ENCODE results near the gene SKIDA1. TPM values are rescaled to one million over a fixed set of nuclear protein-coding genes. Genes with fewer than 3 reads are reported as not detected.

The SKIDA1 gene
- total RNA-seq, 1 donor from 2014 or later: 2.6 TPM

DNA sequence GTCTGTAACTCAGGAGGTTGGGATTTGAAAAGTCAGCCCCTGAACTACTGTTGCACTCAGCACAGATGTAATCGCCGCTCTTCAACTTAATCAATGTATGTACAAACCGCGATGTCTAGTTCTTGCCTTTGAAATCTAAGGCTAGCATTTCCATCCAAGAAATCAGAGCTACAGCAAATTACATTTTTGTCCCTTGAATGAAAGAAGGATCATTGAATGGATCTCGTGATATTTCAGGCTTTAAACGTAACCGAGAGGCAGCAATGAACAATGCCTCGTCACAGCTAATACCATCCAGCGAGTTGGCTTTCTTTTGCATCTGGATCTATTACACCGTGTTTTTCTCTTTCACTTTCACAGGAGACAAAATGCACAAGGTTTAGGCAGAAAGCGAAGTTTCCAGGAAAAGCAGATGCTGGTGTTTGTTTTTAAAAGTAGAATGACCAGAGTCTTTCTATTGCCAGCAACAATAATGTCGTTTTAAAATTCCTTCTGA is 5.5 kb downstream of the SKIDA1 start:
- intact Hi-C loops (cut with DNase I): loop anchor here (5.0 to 10.0 kb wide), 3 partner anchors 212 to 805 kb away; partner anchors contain the start of genes BMI1 and NEBL
- ATAC-seq: no peak
- DNase-seq (ENCODE audit: missing footprints): no peak

DNA sequence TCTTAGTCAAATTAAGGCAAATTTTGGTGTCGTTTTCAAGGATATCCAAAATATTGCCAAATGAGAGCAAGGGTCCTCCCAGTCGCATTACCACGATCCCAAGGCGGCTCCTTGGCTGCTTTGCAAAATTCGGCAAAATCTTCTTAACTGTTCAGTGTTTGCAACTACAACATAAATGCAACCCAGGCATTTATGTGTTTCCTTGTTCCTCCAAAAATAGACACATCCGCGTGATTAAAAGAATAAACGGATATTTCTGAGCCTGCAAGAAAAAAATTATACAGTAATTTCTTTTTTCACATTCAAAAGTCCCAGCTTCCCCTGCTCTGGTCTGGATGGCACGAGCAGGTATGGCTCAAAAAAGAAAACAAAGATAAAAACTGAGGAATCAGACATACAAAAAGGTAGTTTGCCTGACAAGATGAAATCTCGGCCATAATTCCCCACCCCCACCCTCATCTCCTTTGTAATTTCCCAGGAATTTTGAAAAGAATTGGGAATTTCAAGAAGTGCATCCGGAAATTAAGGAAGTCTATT is 6.0 kb downstream of the SKIDA1 start:
- no peak for DNase-seq (ENCODE audit: missing footprints)
- intact Hi-C loops (cut with DNase I): loop anchor here (5.0 kb wide), 1 partner anchor 213 kb away; no protein-coding TSS in a partner anchor
- no peak for ATAC-seq

DNA sequence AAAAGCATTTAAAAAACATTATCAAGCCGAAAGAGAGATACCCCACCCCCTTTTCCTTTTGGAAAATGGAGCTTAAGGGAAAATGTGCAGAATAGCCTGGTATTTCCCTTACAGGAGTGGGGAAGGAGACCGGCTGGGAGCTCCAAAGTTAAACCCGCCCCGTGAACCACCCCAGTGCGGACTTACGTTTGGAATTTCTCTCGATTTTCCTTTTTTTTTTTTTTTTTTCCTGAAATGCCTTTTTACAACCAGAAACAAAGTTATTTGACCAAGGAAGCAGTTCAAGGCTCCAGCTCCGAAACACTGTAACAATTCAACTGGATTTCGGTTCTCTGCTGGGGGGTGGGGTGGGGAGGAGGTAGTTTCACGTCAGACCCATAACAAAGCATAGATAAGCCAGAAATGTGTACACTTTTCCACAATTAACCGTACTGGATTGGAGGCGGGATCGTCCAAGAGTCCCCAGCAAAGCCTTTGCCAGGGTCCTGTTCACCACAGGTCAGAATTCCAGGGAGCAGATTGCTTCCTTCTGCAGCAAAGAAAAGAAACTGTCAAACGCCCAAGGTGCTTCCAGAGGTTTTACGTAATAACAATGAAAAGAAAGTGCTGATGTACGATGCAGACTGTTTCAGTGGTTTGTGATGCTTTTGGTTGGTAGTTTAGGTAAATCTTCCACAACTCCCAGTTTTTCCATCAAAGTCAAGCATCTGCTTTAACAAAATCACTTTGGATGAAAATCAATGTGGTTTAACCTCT is 6.7 kb downstream of the SKIDA1 start:
- intact Hi-C loops (cut with DNase I): loop anchor here (5.0 kb wide), 1 partner anchor 213 kb away; no protein-coding TSS in a partner anchor
- ATAC-seq (peak; percentile 21), DNase-seq (ENCODE audit: missing footprints) (no peak)

DNA sequence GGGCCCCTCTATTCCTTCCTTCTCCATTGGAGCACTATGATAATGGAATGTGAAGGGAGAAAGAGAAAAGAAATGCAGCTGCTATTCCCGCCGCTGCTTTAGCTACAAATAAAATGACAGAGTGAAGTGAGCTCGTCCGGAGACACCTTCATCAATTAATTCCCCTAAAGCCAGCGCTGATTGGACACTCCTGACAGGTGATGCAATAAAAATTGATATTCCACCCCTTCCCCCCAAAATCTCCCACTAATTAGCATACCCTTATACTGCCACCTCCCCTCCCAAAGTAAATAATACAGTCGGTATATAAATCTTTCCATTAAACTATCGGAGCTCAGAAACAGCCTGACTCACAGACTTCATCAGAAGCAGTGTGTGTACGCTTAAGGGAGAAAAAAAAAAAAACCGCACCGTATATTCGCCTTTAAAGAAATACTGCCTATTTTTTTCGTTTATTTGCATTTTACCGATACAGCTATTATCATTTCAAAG is 7.3 kb downstream of the SKIDA1 start:
- DNase-seq (ENCODE audit: missing footprints) (no peak), ATAC-seq (peak; percentile 38)
- intact Hi-C loops (cut with DNase I): loop anchor here (5.0 kb wide), 1 partner anchor 214 kb away; no protein-coding TSS in a partner anchor

DNA sequence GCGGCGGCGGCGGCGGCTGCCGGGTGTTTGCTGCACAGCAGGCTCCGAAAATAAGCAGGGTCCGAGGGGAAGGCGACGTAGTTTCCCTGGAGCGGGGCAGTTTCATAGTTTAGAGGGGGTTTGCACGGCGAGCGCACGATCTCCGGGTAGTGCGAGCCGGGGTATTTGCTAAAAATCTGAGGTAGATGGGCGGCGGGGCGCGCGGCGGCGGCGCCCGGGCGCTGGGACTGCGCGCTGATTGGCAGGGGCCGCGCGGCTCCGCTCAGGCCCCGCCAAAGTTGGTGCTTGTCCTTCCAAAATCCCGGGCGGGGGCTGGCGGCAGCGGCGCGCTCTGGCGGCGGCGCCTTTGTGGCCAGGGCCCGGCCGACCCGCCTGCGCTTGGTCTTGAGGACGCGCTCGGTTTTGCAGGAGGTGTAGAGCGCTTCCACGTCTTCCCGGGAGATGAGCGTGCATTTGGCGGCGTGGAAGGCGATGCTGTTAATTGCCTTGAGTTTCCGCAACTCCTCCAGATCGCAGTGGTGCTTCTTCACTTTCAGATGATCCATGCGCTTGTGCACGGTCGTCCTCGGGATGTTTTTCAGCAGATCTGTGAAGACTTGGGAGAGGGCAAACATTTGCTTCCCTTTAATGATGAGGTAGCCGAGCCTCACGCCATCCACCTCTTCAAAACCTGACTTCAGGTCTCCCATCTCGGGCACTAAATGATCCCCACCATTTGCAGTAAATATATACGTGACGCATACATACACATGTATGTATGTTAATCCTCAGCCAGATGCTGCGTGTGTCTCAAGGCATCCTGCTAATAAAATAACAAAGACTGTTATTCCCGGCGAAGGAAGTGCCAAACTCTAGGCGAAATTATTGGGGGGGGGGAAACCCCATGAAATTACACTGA is 8.1 kb downstream of the SKIDA1 start:
- ATAC-seq (peak; percentile 77), DNase-seq (ENCODE audit: missing footprints) (peak; percentile 81)
- intact Hi-C loops (cut with DNase I): loop anchor here (1.0 to 5.0 kb wide), 2 partner anchors 16 to 215 kb away; no protein-coding TSS in a partner anchor

DNA sequence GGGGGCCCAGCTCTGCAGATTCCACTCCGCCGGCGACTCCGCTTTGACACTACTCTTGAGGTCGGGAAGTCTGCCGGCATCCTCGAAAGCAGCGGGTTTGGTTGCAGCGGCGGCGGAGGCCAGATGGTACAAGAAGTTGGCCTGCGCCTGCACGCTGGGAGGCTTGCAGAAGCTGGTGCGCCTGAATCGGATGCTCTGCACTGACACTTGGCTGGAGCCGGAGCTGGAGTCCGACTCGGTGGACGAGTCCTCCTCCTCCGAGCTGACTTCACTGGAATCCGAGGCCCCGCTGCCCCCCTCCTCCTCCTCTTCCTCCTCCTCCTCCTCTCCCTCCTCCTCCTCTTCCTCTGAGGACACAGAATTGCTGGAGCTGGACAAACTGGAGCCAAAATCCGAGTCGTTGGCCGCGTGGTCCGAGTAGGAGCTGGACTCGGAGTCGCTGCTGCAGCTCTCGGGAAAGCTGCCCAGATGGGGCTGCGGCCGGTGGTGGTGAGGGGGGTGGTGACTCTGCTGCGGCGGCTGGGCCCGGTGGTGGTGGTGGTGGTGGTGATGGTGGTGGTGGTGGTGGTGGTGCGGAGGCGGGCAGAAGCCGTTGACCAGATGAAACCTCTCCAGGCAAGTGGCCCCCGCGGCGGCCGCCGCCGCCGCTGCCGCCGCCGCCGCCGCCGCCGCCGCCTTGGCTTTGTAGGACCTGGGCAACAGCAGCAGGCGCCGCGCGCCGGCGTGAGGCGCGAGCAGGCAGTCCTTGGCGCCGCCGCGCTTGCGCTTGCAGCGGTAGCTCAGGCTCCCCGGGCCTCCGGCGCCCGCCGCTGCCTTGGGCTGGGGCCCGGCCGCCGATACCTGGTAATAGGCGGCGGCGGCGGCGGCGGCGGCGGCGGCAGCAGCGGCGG is 9.0 kb downstream of the SKIDA1 start:
- peak; percentile 87 for DNase-seq (ENCODE audit: missing footprints)
- intact Hi-C loops (cut with DNase I): loop anchor here (1.0 to 5.0 kb wide), 2 partner anchors 17 to 216 kb away; no protein-coding TSS in a partner anchor
- ATAC-seq: peak; percentile 47

DNA sequence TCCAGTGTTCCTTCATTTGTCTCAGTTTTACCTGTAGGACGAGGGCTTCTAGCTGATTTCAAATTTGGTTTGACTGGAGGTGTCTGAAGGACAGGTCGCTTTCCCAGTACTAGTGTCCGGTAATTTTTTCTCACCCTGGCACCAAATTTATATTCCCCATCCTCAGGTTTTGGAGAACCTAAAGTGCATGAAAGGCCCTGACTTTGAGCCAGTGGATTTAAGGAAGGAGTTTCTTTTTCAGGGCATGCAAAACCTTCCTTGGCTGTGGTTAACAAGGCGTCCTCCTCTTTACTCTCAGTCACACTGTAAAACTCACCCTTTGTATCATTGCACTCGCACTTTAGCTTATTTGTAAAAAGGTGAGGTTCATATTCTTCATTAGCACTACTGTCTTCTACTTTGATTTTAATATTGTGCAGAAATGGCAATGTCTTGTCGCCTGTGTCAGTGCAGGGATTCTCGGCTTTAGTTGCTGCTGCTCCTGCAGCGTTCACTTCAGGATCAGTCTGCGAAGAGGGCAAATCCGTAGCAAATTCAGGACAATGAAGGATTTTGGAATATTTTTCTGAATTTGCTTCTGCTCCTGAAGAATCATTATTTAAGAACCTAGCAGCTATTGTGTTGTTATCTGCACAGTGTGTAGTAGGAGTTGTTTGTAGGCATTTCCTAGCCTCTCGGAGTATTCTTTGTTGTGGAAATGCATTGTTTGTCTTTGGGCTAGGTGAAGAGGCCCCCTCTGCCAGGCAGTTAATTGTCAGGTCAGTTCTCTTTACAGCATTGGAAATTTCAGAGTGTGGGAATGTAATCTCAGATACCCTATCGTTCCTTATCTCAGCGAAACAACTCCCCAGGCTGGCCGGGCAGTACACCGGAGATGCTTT is 9.9 kb downstream of the SKIDA1 start:
- intact Hi-C loops (cut with DNase I): loop anchor here (5.0 kb wide), 1 partner anchor 217 kb away; no protein-coding TSS in a partner anchor
- DNase-seq (ENCODE audit: missing footprints) (no peak), ATAC-seq (no peak)

DNA sequence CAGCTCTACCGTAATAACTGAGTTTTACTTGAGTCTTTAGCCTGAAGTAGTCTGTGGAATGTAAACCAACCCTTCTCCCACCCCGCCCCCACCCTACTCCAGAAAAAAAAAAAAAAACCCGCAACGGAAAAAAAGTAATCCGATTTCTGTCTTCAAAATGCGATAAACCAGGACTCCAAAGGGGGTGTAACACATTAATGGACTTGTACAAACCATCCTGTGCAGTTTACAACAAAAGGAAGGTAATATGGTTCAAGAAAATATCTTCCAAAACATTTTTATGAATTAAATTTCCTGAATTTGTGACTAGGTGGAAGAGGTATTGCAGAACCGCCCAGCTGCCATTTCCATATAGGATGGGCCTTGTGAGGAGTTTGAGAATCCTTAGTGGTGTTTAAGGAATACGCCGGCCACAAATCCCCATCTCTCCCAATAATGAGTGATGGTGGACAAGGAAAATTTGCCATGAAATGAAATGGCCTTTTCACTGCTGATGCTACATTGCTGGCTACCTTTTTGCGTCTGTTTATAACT is 10.6 kb downstream of the SKIDA1 start:
- intact Hi-C loops (cut with DNase I): loop anchor here (5.0 kb wide), 1 partner anchor 217 kb away; no protein-coding TSS in a partner anchor
- no peak for ATAC-seq

DNA sequence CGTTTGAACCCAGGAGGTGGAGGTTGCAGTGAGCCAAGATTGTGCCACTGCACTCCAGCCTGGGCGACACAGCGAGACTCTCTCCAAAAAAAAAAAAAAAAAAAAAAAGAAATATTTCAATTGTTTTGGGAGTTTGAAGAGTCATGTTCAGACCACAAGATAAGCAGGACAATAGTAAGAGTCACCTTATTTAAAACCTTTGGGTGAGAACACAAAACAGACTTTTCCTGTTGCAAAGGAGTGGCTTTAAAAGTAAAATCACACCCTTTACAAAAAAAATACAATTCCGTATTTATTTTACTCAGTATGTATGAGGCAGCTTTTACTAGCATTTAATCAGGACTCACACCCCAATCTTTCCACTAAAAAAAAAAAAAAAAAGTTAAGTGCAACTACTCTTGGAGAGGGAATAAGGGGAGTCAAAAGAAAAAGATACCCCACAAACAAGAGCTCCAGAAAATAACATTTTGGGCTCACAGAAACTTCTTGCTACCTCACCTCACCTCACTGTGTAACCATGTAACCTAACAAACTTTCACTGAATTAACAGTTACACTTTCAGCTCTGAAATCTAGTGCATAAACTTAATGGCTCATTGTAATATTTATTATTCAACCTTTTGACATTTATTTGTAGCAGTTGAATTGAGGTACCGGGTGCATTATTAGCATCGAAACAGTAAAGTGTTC is 11.2 kb downstream of the SKIDA1 start:
- DNase-seq (ENCODE audit: missing footprints) (no peak), ATAC-seq (no peak)
- intact Hi-C loops (cut with DNase I): no loop called here

More for the DNA sequence above, 10.6 kb downstream of the SKIDA1 start:
- DNase-seq (ENCODE audit: missing footprints): no peak

DNA sequence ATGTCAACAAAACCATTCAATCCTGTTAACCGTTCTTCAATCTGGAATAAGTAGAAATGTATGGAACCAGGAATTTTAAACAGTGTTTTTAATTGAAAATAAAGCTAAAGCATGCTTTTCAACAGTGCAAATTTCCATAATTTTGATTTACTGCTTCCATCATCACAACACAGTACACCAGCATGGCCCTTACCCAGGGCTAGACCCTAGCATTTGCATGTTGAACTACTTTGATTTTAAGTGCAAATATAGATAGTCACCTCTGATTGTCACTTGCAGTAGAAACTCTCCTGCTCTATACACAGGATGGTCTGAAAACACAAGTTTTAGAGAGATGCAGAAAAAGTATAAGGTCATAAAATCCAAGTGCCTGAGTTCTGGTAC is 12.1 kb downstream of the SKIDA1 start:
- intact Hi-C loops (cut with DNase I): no loop called here
- no peak for DNase-seq (ENCODE audit: missing footprints)
- no peak for ATAC-seq

DNA sequence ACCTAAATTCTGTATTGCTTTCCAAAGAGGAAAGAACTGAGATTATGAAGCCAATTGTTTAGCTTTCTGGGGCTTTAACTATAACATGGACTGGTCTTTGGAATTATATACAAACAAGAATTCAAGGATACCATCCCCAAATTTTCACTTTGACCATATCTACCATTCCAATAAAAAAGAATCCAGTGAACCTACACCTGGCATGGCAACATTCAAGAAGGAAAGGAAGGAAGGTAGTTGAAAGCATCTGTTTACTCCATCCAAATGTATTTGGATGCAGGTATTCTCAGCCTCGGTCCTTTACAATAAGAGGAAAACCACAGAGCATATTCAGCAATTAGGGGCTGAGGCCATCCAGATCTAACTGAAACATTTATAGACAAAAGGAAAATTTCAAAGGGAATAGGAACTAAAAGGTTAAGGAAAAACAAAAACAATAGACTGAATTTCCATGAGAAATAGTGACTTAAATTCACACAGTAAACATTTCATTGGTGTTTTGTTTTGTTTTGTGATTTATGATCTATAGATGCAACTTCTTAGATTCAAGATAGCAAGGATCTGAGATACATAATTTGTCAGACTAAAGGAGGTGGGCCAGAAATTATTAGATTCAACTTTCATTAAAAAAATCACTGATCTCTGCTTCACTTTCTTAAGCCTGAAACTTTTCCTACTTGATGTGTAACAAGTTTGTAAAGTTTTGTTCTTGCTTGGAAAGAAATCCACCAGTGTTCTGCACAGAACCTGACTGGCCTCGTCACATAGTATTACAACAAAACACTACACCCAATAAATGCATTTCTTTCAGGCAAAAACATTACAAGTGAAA is 12.7 kb downstream of the SKIDA1 start:
- DNase-seq (ENCODE audit: missing footprints) (no peak), ATAC-seq (no peak)
- intact Hi-C loops (cut with DNase I): no loop called here

DNA sequence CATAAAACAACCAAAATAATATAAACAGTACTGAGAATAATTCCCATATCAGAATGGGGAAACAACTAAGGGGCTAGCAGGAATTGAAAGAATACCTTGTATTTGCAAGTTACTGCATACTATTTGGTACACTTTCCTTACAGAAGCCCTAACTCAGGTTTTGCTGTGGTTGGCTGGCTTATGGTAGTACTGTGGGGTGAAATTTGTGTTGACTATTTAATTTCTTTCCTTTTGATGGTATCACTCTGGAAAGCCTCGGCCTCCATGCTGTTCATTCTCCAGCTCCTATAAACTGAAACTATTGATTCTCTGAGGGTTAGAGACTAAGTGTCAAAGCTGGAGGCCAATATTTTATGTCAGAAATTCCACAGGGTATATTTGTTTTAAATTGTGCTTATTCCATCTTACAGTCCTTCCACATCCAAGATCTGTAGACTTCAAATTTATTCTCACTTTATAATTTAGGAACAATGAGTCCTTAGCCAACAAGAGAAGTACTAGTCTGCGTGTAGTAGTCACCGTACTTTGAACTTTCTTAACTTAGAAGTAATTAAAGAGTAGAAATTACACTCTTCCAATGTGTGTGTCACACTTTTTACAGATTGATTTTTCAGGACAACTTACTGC is 13.4 kb downstream of the SKIDA1 start:
- no peak for DNase-seq (ENCODE audit: missing footprints)
- intact Hi-C loops (cut with DNase I): no loop called here
- ATAC-seq: no peak

DNA sequence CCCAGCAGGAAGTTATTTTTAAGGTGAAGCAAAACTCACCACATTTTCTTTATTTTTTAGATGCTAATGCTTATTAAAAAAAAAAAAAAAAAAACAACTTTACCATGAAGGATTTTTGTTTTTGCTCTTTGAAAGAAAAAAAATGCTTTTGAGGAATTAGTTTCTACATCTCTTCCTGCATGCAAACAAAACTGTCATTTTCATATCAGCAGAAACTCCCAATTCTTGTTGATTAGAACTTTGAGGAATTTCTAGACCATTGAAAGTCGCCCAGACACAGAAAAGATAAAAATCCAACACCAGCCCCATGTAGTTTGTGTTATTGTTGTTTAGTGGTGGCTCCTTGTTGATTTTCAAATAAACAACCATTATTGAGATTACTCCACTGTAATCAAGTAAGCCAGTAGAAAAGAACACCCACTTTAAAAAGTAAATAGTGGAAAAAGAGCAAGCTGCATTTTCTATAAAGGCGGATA is 14.3 kb downstream of the SKIDA1 start:
- intact Hi-C loops (cut with DNase I): no loop called here
- DNase-seq (ENCODE audit: missing footprints): no peak
- ATAC-seq: no peak

DNA sequence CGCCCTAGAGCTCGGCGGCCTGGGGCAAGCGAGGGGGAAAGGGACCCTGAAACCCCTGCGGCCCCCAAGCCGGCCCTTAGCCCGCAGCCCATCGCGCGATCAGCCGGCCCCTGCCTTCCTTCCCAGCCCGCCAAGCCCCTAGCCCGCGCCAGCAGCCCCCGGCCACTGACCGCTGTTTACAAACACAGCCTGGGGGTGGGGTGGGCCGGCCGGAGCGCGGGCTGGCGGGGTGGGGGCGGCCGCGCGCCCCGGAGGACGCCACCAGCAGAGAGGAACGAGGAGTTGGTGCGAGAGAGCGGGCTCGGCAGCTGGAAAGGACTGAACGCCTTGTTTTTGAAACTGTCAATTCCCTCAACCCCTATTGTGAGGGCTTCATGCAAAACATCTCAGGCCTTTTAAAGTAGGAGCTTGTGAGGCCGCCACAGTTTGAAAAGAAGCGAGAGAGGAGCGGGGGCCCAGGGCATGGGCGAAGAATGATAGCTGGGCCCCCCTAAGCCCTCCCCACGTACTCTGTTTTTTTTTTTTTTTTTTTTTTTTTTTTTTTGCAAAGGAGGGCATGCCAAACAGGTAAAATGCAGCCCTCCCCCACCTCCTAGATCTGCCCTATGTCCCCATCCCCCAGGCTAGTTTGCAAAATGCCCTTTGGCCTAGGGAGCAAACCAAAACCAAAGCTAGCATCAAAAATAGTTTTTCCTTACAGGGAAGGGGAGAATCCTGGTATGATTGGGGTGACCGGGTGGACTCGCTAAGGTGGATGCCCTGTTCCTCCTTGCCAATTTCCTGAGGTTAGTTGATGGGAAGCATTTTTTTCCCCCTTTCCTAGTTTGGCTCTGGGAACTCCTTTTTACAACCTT is 15.0 kb downstream of the SKIDA1 start:
- intact Hi-C loops (cut with DNase I): no loop called here
- ATAC-seq (peak; percentile 29), DNase-seq (ENCODE audit: missing footprints) (peak; percentile 50)
